ENCODE results near the gene TNFAIP2. TPM values are rescaled to one million over a fixed set of nuclear protein-coding genes. Genes with fewer than 3 reads are reported as not detected.

Gene TNFAIP2
- total and polyA plus RNA-seq, 9 of the 15 experiments (the other 6 are each of a cell fraction or from before 2014, with no cell fraction given) = 22.6 to 68.6 (median 44.6) TPM

DNA sequence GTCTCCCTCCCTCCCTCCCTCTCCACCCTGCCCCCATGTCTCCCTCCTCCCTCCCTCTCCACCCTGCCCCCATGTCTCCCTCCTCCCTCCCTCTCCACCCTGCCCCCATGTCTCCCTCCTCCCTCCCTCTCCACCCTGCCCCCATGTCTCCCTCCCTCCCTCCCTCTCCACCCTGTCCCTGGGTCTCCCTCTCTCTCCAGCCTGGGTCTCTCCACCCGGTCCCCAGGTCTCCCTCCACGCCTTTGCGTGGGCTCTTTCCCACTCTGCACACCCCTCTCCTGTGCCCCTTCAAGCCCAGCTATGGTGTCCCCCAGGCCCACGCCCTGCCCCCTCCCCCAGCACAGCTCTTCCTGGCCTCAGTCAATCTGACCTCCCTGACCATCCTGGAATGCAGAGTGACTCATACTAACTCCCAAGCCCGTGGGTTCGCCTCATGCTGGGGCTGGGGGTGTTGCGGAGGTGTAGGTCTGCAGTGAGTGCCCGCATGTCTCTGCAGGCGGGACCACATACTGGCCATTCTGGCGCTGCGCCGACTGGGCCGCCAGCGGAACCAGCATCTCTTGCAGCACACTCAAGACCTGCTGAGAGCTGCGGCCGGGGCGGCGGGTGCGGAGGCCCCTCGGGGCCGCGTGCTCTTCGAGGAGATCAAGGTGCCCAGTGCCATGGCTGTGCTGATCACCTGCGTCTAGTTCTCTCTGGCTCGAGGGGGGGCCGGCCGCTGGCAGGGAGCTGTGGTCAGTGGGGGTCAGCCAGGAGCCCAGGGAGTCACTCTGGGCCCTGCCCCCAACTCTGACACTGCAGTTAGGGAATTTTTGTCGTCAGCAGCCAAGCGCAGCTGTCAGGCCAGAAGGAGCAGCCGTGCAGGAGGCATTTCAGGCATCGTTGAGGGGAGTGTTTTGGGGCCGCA is 13.5 kb upstream of the TNFAIP2 start (continued):
- TF ChIP-seq, protein P1, sequence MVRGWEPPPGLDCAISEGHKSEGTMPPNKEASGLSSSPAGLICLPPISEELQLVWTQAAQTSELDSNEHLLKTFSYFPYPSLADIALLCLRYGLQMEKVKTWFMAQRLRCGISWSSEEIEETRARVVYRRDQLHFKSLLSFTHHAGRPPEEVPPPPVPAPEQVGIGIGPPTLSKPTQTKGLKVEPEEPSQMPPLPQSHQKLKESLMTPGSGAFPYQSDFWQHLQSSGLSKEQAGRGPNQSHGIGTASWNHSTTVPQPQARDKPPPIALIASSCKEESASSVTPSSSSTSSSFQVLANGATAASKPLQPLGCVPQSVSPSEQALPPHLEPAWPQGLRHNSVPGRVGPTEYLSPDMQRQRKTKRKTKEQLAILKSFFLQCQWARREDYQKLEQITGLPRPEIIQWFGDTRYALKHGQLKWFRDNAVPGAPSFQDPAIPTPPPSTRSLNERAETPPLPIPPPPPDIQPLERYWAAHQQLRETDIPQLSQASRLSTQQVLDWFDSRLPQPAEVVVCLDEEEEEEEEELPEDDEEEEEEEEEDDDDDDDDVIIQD (CRISPR knock-in tag; IDR thresholded peaks at IDR 0.05) = no peak
- TF ChIP-seq ZNF165 (CRISPR knock-in tag; IDR thresholded peaks at IDR 0.05; ENCODE audit: borderline replicate concordance) (no peak), ZNF780A (CRISPR knock-in tag; IDR thresholded peaks at IDR 0.05) (no peak), FOXP1 (CRISPR knock-in tag; IDR thresholded peaks at IDR 0.05) (no peak), ZNF79 (CRISPR knock-in tag; IDR thresholded peaks at IDR 0.05; ENCODE audit: low read depth) (no peak), TAF15 (IDR thresholded peaks at IDR 0.05; ENCODE audit: low read depth, low read length) (no peak), ZNF263 (CRISPR knock-in tag; IDR thresholded peaks at IDR 0.05; ENCODE audit: borderline replicate concordance) (no peak), MYBL2 (IDR thresholded peaks at IDR 0.05; ENCODE audit: low read depth) (no peak), MYBL2 (CRISPR knock-in tag; IDR thresholded peaks at IDR 0.05; ENCODE audit: borderline replicate concordance) (no peak), FOXJ2 (tag; IDR thresholded peaks at IDR 0.05) (no peak), ZNF121 (CRISPR knock-in tag; conservative IDR thresholded peaks at IDR 0.05) (no peak), BACH1 (tag; IDR thresholded peaks at IDR 0.05) (no peak), NR2C1 (IDR thresholded peaks at IDR 0.05) (no peak), NR2C1 (tag; IDR thresholded peaks at IDR 0.05) (no peak), ZNF217 (CRISPR knock-in tag; IDR thresholded peaks at IDR 0.05) (no peak), ZNF232 (CRISPR knock-in tag; IDR thresholded peaks at IDR 0.05) (no peak), PTBP1 (IDR thresholded peaks at IDR 0.05; ENCODE audit: low read depth, low read length) (no peak), ZNF436 (CRISPR knock-in tag; IDR thresholded peaks at IDR 0.05) (no peak)
- TF ChIP-seq, protein P2, sequence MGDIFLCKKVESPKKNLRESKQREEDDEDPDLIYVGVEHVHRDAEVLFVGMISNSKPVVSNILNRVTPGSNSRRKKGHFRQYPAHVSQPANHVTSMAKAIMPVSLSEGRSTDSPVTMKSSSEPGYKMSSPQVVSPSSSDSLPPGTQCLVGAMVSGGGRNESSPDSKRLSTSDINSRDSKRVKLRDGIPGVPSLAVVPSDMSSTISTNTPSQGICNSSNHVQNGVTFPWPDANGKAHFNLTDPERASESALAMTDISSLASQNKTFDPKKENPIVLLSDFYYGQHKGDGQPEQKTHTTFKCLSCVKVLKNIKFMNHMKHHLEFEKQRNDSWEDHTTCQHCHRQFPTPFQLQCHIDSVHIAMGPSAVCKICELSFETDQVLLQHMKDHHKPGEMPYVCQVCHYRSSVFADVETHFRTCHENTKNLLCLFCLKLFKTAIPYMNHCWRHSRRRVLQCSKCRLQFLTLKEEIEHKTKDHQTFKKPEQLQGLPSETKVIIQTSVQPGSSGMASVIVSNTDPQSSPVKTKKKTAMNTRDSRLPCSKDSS (IDR thresholded peaks at IDR 0.05; ENCODE audit: low read depth, partially characterized antibody) = no peak
- TF ChIP-seq, protein P3, sequence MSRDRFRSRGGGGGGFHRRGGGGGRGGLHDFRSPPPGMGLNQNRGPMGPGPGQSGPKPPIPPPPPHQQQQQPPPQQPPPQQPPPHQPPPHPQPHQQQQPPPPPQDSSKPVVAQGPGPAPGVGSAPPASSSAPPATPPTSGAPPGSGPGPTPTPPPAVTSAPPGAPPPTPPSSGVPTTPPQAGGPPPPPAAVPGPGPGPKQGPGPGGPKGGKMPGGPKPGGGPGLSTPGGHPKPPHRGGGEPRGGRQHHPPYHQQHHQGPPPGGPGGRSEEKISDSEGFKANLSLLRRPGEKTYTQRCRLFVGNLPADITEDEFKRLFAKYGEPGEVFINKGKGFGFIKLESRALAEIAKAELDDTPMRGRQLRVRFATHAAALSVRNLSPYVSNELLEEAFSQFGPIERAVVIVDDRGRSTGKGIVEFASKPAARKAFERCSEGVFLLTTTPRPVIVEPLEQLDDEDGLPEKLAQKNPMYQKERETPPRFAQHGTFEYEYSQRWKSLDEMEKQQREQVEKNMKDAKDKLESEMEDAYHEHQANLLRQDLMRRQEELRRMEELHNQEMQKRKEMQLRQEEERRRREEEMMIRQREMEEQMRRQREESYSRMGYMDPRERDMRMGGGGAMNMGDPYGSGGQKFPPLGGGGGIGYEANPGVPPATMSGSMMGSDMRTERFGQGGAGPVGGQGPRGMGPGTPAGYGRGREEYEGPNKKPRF (IDR thresholded peaks at IDR 0.05; ENCODE audit: low read depth, low read length) = no peak
- TF ChIP-seq, protein P4, sequence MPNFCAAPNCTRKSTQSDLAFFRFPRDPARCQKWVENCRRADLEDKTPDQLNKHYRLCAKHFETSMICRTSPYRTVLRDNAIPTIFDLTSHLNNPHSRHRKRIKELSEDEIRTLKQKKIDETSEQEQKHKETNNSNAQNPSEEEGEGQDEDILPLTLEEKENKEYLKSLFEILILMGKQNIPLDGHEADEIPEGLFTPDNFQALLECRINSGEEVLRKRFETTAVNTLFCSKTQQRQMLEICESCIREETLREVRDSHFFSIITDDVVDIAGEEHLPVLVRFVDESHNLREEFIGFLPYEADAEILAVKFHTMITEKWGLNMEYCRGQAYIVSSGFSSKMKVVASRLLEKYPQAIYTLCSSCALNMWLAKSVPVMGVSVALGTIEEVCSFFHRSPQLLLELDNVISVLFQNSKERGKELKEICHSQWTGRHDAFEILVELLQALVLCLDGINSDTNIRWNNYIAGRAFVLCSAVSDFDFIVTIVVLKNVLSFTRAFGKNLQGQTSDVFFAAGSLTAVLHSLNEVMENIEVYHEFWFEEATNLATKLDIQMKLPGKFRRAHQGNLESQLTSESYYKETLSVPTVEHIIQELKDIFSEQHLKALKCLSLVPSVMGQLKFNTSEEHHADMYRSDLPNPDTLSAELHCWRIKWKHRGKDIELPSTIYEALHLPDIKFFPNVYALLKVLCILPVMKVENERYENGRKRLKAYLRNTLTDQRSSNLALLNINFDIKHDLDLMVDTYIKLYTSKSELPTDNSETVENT (CRISPR knock-in tag; IDR thresholded peaks at IDR 0.05) = no peak

Measured in K562 (cell line).